Measurements from ENCODE around the gene PEX11G. TPM values are rescaled to one million over a fixed set of nuclear protein-coding genes. Genes with fewer than 3 reads are reported as not detected.

Gene PEX11G
- total and polyA plus RNA-seq, 2 experiments from 2014 or later, result 2.2 TPM

- no peak overlapping the region for H3K27ac ChIP-seq (ENCODE audit: low read depth)
Measured at GRCh38 chr19:7505288-7505681, 16.4 kb upstream of the PEX11G start.

More at GRCh38 chr19:7505288-7505681, 16.4 kb upstream of the PEX11G start:
- Histone ChIP-seq H3K27me3 (ENCODE audit: insufficient read depth) (peaks cover 27% of the 10 kb centered on the region), H3K36me3 (ENCODE audit: insufficient read depth) (no peaks in the 10 kb centered on the region), H3K4me1 (ENCODE audit: insufficient read depth) (peaks cover 19% of the 10 kb centered on the region), H3K4me2 (peak overlapping the region; percentile 94), H3F3A (replicated peaks; ENCODE audit: low read depth) (peaks cover 10% of the 10 kb centered on the region; the same call in 1 of the 2 replicates), H4K20me1 (replicated peaks; ENCODE audit: insufficient read depth) (no peaks in the 10 kb centered on the region), H3K4me3 (peak overlapping the region; percentile 63), H3K79me2 (replicated peaks; ENCODE audit: insufficient read depth) (no peaks in the 10 kb centered on the region), H3K9me2 (ENCODE audit: insufficient read depth) (peaks cover 3% of the 10 kb centered on the region; the same call in 1 of the 2 replicates), H2AFZ (peak overlapping the region; percentile 74)
- peaks cover 16% of the 10 kb centered on the region for H3K4me1 Mint-ChIP-seq
- peak; percentile 56 for DNase-seq (ENCODE audit: low spot score)
- TF ChIP-seq NANOG (IDR thresholded peaks at IDR 0.05; ENCODE audit: borderline replicate concordance), result no peak
- TF ChIP-seq, protein P1, sequence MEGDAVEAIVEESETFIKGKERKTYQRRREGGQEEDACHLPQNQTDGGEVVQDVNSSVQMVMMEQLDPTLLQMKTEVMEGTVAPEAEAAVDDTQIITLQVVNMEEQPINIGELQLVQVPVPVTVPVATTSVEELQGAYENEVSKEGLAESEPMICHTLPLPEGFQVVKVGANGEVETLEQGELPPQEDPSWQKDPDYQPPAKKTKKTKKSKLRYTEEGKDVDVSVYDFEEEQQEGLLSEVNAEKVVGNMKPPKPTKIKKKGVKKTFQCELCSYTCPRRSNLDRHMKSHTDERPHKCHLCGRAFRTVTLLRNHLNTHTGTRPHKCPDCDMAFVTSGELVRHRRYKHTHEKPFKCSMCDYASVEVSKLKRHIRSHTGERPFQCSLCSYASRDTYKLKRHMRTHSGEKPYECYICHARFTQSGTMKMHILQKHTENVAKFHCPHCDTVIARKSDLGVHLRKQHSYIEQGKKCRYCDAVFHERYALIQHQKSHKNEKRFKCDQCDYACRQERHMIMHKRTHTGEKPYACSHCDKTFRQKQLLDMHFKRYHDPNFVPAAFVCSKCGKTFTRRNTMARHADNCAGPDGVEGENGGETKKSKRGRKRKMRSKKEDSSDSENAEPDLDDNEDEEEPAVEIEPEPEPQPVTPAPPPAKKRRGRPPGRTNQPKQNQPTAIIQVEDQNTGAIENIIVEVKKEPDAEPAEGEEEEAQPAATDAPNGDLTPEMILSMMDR (conservative IDR thresholded peaks at IDR 0.05; ENCODE audit: low read depth in 2 of 2), result no peak
- TF ChIP-seq, protein P2, sequence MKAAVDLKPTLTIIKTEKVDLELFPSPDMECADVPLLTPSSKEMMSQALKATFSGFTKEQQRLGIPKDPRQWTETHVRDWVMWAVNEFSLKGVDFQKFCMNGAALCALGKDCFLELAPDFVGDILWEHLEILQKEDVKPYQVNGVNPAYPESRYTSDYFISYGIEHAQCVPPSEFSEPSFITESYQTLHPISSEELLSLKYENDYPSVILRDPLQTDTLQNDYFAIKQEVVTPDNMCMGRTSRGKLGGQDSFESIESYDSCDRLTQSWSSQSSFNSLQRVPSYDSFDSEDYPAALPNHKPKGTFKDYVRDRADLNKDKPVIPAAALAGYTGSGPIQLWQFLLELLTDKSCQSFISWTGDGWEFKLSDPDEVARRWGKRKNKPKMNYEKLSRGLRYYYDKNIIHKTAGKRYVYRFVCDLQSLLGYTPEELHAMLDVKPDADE (IDR thresholded peaks at IDR 0.05), result no peak
- no peak for TF ChIP-seq STAT1 (IDR thresholded peaks at IDR 0.05; ENCODE audit: unreplicated experiment)
- no peak for TF ChIP-seq EZH2 (IDR thresholded peaks at IDR 0.05; ENCODE audit: low read depth, unreplicated experiment)
- no peak for TF ChIP-seq ZNF331 (CRISPR knock-in tag; IDR thresholded peaks at IDR 0.05; ENCODE audit: low read depth)
- TF ChIP-seq, protein P3, sequence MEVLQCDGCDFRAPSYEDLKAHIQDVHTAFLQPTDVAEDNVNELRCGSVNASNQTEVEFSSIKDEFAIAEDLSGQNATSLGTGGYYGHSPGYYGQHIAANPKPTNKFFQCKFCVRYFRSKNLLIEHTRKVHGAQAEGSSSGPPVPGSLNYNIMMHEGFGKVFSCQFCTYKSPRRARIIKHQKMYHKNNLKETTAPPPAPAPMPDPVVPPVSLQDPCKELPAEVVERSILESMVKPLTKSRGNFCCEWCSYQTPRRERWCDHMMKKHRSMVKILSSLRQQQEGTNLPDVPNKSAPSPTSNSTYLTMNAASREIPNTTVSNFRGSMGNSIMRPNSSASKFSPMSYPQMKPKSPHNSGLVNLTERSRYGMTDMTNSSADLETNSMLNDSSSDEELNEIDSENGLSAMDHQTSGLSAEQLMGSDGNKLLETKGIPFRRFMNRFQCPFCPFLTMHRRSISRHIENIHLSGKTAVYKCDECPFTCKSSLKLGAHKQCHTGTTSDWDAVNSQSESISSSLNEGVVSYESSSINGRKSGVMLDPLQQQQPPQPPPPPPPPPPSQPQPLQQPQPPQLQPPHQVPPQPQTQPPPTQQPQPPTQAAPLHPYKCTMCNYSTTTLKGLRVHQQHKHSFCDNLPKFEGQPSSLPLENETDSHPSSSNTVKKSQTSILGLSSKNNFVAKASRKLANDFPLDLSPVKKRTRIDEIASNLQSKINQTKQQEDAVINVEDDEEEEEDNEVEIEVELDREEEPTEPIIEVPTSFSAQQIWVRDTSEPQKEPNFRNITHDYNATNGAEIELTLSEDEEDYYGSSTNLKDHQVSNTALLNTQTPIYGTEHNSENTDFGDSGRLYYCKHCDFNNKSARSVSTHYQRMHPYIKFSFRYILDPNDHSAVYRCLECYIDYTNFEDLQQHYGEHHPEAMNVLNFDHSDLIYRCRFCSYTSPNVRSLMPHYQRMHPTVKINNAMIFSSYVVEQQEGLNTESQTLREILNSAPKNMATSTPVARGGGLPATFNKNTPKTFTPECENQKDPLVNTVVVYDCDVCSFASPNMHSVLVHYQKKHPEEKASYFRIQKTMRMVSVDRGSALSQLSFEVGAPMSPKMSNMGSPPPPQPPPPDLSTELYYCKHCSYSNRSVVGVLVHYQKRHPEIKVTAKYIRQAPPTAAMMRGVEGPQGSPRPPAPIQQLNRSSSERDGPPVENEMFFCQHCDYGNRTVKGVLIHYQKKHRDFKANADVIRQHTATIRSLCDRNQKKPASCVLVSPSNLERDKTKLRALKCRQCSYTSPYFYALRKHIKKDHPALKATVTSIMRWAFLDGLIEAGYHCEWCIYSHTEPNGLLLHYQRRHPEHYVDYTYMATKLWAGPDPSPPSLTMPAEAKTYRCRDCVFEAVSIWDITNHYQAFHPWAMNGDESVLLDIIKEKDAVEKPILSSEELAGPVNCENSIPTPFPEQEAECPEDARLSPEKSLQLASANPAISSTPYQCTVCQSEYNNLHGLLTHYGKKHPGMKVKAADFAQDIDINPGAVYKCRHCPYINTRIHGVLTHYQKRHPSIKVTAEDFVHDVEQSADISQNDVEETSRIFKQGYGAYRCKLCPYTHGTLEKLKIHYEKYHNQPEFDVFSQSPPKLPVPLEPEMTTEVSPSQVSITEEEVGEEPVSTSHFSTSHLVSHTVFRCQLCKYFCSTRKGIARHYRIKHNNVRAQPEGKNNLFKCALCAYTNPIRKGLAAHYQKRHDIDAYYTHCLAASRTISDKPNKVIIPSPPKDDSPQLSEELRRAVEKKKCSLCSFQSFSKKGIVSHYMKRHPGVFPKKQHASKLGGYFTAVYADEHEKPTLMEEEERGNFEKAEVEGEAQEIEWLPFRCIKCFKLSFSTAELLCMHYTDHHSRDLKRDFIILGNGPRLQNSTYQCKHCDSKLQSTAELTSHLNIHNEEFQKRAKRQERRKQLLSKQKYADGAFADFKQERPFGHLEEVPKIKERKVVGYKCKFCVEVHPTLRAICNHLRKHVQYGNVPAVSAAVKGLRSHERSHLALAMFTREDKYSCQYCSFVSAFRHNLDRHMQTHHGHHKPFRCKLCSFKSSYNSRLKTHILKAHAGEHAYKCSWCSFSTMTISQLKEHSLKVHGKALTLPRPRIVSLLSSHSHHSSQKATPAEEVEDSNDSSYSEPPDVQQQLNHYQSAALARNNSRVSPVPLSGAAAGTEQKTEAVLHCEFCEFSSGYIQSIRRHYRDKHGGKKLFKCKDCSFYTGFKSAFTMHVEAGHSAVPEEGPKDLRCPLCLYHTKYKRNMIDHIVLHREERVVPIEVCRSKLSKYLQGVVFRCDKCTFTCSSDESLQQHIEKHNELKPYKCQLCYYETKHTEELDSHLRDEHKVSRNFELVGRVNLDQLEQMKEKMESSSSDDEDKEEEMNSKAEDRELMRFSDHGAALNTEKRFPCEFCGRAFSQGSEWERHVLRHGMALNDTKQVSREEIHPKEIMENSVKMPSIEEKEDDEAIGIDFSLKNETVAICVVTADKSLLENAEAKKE (CRISPR knock-in tag; IDR thresholded peaks at IDR 0.05), result no peak
- TF ChIP-seq, protein P4, sequence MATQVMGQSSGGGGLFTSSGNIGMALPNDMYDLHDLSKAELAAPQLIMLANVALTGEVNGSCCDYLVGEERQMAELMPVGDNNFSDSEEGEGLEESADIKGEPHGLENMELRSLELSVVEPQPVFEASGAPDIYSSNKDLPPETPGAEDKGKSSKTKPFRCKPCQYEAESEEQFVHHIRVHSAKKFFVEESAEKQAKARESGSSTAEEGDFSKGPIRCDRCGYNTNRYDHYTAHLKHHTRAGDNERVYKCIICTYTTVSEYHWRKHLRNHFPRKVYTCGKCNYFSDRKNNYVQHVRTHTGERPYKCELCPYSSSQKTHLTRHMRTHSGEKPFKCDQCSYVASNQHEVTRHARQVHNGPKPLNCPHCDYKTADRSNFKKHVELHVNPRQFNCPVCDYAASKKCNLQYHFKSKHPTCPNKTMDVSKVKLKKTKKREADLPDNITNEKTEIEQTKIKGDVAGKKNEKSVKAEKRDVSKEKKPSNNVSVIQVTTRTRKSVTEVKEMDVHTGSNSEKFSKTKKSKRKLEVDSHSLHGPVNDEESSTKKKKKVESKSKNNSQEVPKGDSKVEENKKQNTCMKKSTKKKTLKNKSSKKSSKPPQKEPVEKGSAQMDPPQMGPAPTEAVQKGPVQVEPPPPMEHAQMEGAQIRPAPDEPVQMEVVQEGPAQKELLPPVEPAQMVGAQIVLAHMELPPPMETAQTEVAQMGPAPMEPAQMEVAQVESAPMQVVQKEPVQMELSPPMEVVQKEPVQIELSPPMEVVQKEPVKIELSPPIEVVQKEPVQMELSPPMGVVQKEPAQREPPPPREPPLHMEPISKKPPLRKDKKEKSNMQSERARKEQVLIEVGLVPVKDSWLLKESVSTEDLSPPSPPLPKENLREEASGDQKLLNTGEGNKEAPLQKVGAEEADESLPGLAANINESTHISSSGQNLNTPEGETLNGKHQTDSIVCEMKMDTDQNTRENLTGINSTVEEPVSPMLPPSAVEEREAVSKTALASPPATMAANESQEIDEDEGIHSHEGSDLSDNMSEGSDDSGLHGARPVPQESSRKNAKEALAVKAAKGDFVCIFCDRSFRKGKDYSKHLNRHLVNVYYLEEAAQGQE (IDR thresholded peaks at IDR 0.05; ENCODE audit: unreplicated experiment), result no peak
- no peak for TF ChIP-seq POLR2AphosphoS5 (IDR thresholded peaks at IDR 0.05; ENCODE audit: low read depth)
- TF ChIP-seq CREB1 (CRISPR knock-in tag; IDR thresholded peaks at IDR 0.05; ENCODE audit: low read depth), result no peak
- no peak for TF ChIP-seq JUNB (IDR thresholded peaks at IDR 0.05; ENCODE audit: unreplicated experiment)
- ATAC-seq, result no peak
- H3K27me3 Mint-ChIP-seq (ENCODE audit: insufficient read depth, low read depth, poor library complexity), result peaks cover 33% of the 10 kb centered on the region
- H3K9me3 Mint-ChIP-seq, result no peaks in the 10 kb centered on the region
- H3K4me3 Mint-ChIP-seq, result peak overlapping the region; percentile 73
- H3K27ac Mint-ChIP-seq, result no peak overlapping the region
- no peaks in the 10 kb centered on the region for H3K36me3 Mint-ChIP-seq (ENCODE audit: low read depth)

Measured in GM23338 (cell line).